Measurements from ENCODE around the gene CCDC92.
"Not testable (repeated sequence)": the region's sequence is repeated elsewhere in the genome, so short reads cannot be mapped to it uniquely, and the experiment has no call there.

CCDC92 gene

DNA sequence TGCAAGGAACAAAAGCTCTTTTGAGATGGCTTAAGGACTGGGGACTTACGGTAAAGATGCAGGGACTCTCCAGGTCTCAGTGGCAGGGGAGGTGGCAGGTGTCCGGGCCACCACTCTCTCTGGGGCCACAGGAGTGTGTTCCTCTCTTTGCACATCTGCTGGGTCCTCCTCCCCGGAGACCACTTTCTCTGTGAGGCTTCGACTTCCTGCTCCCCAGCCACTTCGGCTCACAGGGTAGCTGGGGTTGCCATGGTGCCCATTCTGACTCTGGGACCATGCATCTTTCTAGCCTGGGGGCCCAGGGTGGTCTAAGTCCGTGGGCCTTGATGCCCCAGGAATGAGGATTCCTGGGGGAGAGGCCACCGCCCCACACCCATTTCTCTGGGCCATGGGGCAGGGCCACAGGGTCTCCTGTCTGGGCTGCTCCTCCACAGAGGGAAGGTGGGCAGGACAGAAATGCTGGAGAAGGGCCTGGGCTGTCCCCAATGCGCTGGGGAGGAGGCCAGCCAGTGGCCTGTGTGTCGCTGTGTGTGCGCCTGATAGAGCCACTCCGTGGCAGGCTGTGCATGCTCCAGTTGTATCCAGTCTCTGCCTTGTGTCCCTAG lies 38.5 kb downstream of the CCDC92 start:
- no peak for DNase-seq

DNA sequence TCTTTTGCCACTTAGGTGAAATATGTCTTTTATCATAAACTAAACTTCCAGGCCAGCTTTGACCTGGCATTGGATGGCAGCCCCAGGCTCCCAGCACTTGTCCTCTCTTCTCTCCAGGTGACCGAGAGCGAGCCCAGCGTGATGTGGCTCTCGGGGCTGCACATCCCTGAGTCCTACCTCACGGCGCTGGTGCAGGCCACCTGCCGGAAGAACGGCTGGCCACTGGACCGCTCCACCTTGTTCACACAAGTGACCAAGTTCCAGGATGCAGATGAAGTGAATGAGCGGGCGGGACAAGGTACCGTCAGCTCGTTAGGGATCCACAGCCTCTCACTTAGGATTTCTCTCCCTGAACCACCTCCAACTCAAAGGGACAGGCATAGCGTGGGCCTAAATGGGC lies 39.4 kb downstream of the CCDC92 start:
- no peak for DNase-seq

DNA sequence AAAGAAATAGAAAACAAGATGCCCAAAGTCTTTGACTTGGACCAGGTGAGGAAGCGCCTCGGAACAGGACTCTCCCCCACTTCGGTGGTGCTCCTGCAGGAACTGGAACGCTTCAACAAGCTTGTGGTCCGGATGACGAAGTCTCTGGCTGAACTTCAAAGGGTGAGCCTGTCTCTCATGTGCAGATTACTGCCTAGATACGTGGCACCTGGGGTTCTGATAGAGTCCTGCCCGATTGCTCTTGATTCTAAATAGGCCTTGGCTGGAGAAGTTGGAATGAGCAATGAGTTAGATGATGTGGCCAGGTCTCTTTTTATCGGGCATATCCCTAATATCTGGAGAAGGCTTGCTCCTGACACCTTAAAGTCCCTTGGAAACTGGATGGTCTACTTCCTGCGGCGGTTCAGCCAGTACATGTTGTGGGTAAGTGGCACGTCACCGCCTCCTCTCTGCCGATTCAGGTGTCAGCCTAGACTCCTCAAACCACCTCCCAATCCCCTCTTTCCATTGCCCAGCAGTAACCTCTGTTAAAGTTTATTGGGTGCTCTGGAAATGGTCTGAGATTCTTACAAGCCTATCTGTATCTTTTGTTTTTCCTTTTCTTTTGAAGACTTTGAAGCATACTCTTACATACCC lies 40.8 kb downstream of the CCDC92 start:
- peak; percentile 51 for DNase-seq

DNA sequence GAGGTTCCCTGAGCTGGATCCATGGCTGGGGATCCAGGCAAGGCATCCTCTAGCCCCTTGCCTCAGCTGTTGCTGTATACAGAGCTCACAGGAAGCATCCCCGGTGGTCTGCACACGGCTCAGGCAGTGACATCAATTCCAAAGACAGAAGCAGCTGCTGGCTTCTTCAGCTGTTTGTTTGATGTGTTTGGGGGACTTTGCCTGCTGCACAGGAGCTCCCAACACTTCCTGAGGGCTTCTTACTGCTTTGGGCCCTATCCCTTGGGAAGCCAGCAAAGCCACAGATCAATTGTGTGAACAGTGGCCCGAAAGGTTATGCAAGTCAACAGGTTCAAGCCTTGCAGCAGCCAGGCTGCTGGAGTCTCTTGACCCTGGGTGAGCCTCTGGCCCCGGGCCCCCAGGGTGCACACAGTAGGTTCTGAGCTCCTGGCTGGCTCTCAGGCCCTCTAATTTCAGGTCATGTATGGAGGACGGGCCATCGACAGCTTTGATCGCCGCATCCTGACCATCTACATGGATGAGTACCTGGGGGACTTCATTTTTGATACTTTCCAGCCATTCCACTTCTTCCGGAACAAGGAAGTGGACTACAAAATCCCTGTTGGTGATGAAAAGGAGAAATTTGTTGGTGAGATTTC lies 42.6 kb downstream of the CCDC92 start:
- DNase-seq = no peak

DNA sequence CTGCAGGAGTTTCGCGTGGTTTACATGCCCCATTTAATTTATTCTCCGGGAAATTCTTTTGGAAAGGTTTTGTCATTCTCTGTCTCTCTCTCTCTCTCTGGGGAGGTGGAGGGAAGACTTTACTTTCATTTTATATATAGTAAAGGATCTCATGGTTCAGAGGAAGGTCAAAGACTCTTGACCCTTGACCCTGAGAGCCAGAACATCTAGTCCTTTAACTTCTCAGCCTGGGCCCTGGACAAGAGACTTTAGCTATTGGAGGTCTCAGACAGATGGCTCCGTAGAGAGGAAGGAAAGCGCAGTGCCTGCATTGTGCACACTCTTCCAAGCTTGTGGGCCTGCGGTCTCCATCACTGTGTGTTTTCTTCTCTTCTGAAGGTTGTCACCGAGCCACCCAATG lies 43.7 kb downstream of the CCDC92 start:
- no peak for DNase-seq

DNA sequence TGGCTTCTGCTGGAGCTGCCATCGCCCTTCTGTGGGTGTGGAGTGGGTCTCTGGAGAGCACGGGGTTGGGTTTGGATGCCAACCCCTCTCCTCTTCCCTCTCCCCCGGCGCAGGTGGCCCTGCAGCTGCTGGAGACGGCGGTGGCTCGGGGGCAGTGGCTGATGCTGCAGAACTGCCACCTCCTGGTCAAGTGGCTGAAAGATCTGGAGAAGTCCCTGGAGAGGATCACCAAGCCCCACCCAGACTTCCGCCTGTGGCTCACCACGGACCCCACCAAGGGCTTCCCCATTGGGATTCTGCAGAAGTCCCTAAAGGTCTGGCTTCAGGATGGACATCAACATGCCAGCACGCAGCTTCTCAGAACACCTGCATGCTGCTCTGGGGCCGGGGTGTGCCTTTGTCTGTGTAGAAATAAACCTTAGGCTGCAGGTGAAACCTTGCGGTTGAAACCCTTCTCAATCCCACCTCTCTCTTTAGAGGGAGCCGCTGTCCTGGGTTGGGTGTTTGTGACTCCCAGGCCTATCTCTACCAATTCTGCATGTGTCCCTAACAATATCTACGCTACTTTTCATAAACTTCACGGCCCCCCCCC lies 44.3 kb downstream of the CCDC92 start:
- no peak for DNase-seq

DNA sequence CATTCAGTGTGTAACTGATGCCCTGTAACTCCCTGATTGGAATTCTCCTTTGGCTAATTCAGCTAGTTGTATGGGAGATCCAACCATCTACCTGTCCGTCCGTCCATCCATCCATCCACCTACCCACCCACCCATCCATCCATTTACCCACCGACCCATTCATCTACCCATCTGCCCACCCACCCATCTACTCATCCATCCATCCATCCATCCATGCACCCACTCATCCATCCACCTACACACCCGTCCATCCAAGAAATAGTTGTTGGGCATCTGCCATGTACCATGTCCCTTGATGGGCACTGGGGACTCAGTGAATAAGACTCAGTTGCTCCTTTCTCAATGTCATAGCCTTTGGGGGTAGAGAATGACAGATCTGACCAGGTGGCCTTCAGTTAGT lies 48.1 kb downstream of the CCDC92 start:
- no peak for DNase-seq

DNA sequence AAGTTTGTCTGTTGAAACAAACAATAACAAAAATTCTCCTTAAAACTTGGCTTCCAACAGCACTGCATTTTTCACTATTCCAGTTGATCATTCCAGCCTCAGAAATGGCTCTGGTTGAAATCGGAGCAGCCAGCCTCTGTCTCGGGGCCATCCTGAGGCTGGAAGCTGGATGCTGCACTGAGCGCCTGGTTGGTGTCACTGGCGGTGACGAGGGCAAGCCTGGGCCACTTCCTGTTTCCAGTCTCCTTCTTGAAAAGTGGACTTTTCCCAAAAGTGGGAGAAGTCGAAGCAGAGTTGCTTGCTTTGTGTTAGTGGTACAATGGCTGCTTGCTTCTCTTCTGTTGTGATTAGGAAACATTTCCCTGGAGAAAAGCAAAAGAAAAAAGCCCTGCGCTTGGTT lies 48.7 kb downstream of the CCDC92 start:
- DNase-seq = no peak

DNA sequence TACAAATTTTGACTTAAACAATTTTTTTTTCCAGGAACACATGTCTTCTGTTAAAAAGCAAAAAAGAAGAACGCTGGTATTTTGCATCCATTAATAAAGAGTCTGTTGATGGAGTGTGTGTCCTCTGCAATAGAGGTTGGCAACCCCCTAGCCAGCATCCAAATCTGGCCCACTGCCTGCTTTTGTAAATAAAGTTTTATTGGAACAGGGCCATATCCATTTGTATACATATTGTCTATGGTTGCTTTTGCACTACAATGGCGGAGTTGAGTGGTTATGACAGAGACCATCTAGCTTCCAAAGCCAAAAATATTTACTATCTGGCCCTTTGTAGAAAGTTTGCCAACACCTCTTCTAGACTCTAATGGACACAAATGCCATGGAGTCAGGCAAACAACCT lies 49.6 kb downstream of the CCDC92 start:
- no peak for DNase-seq

DNA sequence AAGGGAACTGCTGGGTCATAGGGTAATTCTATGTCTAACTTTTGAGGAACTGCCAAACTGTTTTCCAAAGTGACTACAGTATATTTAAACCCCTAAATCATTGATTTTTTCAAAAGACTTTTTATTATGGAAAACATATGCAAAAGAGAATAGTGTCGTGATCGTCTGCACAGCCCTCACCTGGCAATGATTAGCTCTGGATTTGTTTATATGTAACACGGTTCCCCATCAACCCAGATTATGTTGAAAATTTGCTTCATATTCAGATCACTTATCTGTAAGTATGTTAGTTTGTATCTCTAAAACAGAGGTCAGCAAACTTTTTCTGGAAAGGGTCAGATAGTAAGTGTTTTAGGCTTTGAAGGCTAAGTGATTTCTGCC lies 52.7 kb downstream of the CCDC92 start:
- no peak for DNase-seq

DNA sequence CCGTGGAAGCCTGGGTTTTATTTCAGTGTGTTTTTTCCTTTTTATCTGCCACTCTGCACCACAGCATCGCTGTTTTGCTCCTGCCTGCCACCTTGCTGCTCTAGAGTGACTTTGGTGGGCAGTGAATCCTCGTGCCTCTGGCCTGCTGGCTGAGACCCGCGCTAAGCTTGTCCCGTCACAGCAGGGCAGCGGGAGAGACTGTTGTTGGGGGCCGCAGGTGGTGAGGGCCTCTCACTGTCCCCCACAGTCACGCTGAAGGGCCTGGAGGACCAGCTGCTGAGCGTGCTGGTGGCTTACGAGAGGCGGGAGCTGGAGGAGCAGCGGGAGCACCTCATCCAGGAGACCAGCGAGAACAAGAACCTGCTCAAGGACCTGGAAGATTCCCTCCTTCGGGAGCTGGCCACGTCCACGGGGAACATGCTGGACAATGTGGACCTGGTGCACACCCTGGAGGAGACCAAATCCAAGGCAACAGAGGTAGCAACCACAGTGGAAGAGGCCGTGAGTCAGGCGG lies 55.2 kb downstream of the CCDC92 start:
- DNase-seq = no peak

DNA sequence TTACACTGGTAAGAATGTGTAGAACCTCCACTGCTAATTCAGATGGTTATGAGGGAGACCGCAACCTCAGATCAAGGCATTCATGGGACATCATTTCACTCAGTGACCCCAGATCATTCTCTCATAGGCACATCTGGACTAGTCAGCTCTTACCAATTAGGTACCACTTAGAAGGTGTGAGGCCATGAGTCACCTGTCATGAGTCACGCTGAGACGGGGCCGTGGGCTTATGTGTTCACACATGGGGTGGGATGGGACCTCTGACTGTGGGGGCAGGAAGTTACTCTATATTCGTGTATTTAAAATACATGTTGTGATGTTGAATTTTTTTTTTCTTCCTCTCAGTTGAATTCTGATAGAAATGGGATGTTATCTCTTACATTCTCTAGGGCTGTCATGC lies 55.9 kb downstream of the CCDC92 start:
- DNase-seq = peak; percentile 79

DNA sequence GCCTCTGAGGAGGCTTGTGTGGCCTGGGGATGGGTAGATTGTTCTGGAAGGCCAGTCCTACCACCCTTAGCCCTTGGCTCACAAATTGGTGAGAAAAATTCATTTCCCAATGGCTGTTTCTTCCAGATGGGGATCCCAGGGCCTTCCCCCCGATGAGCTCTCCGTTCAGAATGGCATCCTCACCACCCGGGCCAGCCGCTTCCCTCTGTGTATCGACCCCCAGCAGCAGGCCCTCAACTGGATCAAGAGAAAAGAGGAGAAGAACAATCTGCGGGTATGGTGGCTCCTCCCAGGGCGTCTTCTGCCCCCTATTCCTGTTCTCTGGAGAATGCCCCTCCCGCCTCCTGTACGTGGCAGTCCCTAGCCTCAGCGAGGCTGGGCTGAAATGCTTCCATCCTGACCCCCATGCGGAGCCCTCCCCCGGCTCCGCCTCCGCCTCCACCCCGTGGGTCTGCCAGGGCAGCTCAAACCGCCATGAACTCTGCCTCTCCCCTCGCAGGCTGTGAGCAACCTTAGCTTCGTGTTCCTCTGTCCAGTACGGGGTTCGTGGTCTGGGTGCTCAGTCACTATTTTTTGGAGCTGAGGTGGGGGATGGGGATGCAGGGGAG lies 57.8 kb downstream of the CCDC92 start:
- DNase-seq = no peak

DNA sequence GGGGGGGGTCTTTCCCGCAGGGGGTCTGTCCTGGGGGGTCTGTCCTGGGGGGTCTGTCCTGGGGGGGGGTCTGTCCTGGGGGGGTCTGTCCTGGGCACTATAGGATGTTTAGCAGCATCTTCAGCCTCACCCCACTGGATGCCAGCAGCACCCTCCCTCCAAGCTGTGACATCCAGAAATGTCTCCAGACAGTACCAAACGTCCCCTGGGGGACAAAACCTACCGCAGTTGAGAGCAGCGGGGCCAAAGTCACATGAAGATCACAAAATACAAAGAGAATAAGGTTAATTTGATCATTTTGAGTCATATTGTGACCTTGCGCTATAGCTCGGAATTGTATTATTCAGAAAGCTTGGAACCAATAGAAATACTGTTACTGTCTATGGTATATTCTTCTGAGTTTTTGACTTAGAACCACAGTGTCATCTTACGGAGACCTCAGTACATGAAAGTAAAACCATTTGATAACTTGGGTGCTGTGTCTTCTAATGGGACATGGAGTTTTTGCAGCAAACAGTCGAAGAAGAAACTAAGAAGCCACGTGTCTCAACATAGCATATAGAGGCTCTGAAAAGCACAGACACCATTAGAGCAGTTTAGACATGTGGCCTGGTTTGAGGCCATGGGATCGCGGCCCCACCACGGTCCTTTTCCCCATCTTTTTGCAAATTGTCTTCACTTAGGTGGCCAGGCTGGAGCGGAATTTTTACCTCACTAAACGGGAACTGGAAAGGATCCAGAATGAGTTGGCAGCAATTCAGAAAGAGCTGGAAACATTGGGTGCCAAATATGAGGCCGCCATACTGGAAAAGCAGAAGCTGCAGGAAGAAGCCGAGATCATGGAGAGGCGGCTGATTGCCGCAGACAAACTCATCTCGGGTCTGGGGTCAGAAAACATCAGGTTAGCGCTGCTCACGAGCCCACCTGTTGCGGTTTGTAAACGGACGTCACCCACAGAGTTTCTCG lies 59.9 kb downstream of the CCDC92 start:
- peak; percentile 29 for DNase-seq

DNA sequence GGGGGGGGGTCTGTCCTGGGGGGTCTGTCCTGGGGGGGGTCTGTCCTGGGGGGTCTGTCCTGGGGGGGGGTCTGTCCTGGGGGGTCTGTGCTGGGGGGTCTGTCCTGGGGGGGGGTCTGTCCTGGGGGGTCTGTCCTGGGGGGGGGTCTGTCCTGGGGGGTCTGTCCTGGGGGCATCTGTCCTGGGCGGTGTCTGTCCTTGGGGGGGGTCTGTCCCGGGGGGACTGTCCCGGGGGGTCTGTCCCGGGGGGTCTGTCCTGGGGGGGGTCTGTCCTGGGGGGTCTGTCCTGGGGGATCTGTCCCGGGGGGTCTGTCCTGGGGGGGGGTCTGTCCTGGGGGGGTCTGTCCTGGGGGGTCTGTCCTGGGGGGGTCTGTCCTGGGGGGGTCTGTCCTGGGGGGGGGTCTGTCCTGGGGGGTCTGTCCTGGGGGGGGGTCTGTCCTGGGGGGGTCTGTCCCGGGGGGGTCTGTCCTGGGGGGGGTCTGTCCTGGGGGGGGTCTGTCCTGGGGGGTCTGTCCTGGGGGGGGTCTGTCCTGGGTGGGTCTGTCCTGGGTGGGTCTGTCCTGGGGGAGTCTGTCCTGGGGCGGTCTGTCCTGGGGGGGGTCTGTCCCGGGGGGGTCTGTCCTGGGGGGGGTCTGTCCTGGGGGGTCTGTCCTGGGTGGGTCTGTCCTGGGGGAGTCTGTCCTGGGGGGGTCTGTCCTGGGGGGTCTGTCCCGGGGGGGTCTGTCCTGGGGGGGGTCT lies 60.8 kb downstream of the CCDC92 start:
- not testable (repeated sequence) for DNase-seq

DNA sequence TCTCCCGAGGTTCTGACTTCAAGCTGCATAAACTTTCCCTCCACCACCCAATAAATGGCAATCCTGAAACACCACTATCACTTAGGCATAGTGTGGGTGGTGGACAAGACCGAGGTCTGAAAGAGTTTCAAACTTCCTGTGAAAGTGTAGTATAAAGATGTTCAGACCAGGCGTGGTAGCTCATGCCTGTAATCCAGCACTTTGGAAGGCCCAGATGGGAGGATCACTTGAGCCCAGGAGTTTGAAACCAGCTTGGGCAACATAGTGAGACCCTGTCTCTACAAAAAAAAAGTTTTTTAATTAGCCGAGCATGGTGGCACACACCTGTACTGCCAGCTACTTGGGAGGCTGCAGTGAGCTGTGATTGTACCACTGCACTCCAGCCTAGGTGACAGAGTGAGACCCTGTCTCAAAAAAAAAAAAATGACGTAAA lies 61.9 kb downstream of the CCDC92 start:
- DNase-seq = peak; percentile 16

DNA sequence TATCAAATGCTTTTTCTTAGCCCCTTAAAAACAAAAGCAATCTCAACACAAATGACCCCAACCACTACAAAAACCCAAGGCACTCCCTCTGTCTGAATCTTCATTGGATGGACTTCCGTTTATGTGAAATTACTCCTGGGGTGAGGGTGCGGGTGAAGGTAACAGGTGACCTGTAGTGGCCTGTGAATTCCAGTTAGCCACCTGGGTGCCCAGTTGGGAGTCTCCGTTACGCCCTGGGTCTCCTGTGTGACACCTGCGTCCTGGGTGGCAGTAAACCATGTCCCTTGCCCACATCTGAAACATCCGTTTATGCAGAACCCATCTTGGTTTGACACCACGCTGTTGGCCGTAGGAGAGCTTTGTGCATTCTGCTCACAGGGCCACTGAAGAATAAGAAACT lies 62.6 kb downstream of the CCDC92 start:
- no peak for DNase-seq

DNA sequence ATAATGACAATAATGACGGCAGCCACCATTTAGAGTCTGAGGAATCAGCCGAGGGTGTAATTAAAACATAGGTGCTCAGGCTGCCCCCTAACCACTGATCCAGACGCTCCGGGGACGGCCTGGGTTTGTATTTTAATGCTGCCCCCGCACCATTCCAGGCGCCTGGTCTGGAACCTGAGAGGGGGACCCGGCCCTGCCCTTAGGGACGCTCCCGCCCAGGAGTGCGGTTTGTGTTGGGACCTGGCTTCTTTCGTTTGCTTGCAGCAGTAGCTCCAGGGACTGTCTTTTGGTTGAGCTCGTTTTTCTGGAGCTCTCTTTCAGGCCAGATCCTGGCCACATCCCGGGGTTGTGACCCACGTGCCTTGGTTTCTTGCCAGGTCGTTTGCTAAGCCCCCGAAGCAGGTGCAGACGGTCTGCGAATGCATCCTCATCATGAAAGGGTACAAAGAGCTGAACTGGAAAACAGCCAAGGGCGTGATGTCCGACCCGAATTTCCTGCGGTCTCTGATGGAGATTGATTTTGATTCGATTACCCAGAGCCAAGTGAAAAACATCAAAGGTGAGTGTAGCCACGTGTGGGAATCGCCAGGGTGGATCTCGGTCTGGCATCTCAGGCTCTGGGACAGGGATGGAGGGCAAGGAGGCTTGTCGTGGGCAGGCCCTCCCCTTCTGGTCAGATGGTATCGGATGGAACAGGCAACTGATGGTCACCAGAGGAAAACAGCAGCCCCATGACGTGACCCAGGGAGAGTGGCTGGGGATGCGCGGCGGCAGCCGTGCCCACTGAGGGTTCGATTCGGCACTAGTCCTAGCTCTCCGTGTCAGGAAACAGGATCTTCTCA lies 63.5 kb downstream of the CCDC92 start:
- no peak for DNase-seq

DNA sequence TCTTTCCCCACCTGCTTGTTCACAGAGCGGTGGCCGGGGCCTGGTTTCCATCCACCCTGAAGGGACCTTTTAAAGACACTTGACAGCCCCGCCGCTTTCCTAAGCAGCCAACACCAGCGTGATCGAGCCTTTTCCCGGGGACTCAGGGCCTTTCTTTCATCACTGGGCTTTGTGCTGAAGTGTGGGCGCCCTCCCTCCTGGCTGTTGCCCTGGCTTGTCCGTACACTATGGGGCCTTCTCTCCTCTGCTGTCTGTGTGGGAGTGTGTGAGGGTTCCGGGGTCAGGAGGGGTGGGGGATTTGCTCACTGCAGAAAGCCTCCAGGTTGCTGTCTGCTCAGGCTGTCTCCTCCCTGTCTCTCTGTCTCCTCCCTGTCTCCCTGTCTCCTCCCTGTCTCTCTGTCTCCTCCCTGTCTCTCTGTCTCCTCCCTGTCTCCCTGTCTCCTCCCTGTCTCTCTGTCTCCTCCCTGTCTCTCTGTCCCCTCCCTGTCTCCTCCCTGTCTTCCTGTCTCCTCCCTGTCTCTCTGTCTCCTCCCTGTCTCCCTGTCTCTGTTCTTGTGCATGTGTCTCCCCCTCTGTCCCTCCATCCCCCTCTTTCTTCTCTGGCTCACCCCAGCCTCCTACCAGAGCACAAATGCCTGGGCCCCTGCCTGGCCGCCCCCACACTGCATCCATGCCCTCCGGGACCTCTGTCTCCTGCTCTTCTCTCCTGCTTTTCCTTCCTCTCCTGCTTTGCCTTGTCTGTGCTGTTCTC lies 64.7 kb downstream of the CCDC92 start:
- no peak for DNase-seq

Data from activated CD4-positive, alpha-beta T cell treated with anti-CD3 and anti-CD28 coated beads for 48 hours (primary cell).